GM12864 (cell line): ENCODE results near the gene GMDS.

Experiments used
- DNase-seq: peaks from one replicate; pipeline ENCODE4 v3.0.0-alpha.2; 2011; ENCODE audit warnings: low read depth
- H3K4me3 ChIP-seq: 2 replicates; pipeline ENCODE4 v1.5.1; 2011; ENCODE audit warnings: mild to moderate bottlenecking, low read depth, low read length, control low read depth
- CTCF ChIP-seq: IDR thresholded peaks from 2 replicates; pipeline ENCODE4 v1.5.1; 2011; ENCODE audit warnings: low read depth, mild to moderate bottlenecking, moderate library complexity, low read length, control low read depth, inconsistent platforms; ENCODE audit errors: missing control alignments

Gene GMDS

GRCh38 chr6:2158596-2159271 lies 86.7 kb downstream of the GMDS start:
- no peak overlapping the region for H3K4me3 ChIP-seq
- DNase-seq = no peak
- peak; percentile 20 for TF ChIP-seq CTCF

DNA sequence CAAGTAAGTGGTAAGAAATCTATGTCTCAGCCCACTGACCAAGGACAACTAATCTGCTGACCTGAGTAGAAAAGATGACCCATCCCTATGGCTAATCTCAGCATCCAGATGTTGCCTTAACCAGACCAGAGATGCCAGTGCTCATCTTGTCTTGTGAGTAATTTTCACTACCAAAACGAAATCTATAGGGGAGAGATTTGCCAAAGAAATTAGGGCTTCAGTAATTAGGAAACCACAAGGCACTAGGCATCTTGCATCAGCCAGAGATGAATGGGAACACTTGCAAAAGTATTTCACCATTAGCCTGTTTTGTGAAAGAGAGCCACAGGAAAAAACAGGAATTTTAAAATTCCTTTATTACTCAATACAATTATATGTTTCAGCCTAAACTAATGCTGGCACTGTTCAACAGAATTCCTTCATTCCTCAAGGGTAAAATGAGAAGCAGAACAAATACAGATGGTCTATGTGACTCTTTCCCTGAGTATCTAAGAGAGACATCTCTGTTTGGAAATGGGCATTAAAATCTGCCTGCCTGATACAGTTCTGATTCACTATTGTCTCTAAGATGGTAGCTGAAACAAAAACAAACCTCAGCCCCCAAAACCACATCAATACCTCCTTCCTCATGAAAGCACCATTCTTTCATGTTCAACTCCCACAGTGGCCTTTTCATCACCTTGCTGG lies 87.8 kb downstream of the GMDS start:
- no peak overlapping the region for H3K4me3 ChIP-seq
- TF ChIP-seq CTCF = no peak
- DNase-seq = peak; percentile 35

DNA sequence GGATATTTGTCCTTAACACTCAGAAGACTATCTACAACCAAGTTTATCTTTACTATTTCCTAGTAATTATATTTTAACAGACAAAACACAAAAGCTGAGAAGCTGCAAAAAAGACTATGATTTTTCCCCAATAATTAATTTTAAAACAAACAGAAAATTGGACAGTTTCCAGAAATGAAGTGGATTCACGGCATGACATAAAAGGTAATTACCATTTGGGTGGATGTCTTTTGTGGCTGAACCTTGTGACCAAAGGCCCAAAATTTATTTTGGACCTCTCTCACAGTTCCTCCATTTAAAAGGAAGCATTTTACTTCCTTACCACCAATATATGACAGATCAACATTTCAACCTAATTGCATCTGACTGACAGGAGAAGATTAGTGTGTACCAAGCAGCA lies 90.2 kb downstream of the GMDS start:
- no peak for DNase-seq
- TF ChIP-seq CTCF = no peak

DNA sequence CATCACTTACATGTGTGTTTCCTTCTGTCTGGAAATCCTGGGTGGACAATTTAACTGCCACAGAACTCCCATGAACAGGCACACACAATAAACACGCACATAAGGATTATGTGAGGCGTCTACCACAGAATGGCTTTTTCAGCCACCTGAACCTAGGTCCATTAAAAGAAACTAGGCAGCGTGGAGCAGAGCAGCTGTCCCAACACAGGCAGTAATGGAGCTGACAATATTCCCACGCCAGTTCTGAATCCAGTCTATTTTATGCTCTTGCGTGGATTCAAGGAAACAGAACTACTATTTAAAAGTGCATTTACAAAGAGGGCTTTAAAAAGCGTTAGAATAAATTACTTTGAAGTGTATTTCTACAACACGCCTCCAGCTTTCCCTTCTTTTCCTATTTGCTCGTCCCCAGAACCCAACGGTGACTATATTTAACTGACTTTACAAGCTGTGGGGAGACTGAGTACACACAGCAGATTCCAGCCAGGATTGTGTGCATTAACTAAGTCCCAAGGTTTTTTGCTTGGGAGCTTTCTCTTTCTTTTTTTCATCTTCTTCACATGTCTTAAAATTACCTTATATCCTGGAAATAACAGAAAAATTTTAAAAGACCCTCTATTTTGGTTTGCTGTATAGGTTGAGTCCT lies 95.9 kb downstream of the GMDS start:
- TF ChIP-seq CTCF = no peak
- H3K4me3 ChIP-seq = no peak overlapping the region
- no peak for DNase-seq

More for the DNA sequence above, 90.2 kb downstream of the GMDS start:
- no peak overlapping the region for H3K4me3 ChIP-seq

GRCh38 chr6:2148748-2149147 lies 96.7 kb downstream of the GMDS start:
- no peak for TF ChIP-seq CTCF
- H3K4me3 ChIP-seq = no peak overlapping the region
- no peak for DNase-seq

GRCh38 chr6:2147766-2148448 lies 97.5 kb downstream of the GMDS start:
- no peak for DNase-seq
- H3K4me3 ChIP-seq = no peak overlapping the region
- TF ChIP-seq CTCF = no peak
